OCI-LY3 (cell line): ENCODE data around the gene B4GALNT2.
"Not testable (repeated sequence)": the region's sequence is repeated elsewhere in the genome, so short reads cannot be mapped to it uniquely, and the experiment has no call there.

ENCODE experiments used
- CTCF ChIP-seq: fragments of 200-600, 300-600 bp; sonication (generic); IDR thresholded peaks from 2 replicates; pipeline ENCODE4 v1.5.1; 2014; ENCODE audit warnings: antibody characterized with exemption, low read length, low read depth
- EZH2phosphoT487 ChIP-seq: fragments of 200-600 bp; shearing (Covaris generic); IDR thresholded peaks from 2 replicates; pipeline ENCODE4 v1.6.1; 2018; ENCODE audit warnings: antibody characterized with exemption, mixed run types, low read depth

- TF ChIP-seq CTCF, EZH2phosphoT487: not testable (repeated sequence)
Observed at GRCh38 chr17:49103360-49103759, 29.2 kb upstream of the B4GALNT2 start.
